Fibroblast of skin of right quadriceps (primary cell): Measurements from ENCODE around the gene ZNHIT1.
"Not testable (repeated sequence)": the region's sequence is repeated elsewhere in the genome, so short reads cannot be mapped to it uniquely, and the experiment has no call there.

Experiments used
- DNase-seq: peaks from one replicate; pipeline ENCODE4 v3.0.0-alpha.2; 2013

Gene ZNHIT1

GRCh38 chr7:101189109-101189508 is 28.9 kb upstream of the ZNHIT1 start:
- DNase-seq: no peak

- no peak for DNase-seq
Measured at GRCh38 chr7:101195884-101196283, 22.1 kb upstream of the ZNHIT1 start.

GRCh38 chr7:101197991-101198390 is 20.0 kb upstream of the ZNHIT1 start:
- no peak for DNase-seq

- DNase-seq: no peak
Measured at GRCh38 chr7:101198476-101198875, 19.5 kb upstream of the ZNHIT1 start.

- DNase-seq: not testable (repeated sequence)
Measured at GRCh38 chr7:101199522-101199921, 18.4 kb upstream of the ZNHIT1 start.

GRCh38 chr7:101200504-101200861 is 17.5 kb upstream of the ZNHIT1 start:
- no peak for DNase-seq

GRCh38 chr7:101200862-101201599 is 16.9 kb upstream of the ZNHIT1 start, which contains the start of gene MOGAT3:
Gene MOGAT3 (minus strand): TSS chr7:101201036. CDS start chr7:101200854, 182 bp downstream.
- no peak for DNase-seq

- no peak for DNase-seq
Measured at GRCh38 chr7:101201695-101202602, 16.0 kb upstream of the ZNHIT1 start.

- no peak for DNase-seq
Measured at GRCh38 chr7:101202603-101202918, 15.4 kb upstream of the ZNHIT1 start.

GRCh38 chr7:101203740-101204738 is 13.9 kb upstream of the ZNHIT1 start:
- DNase-seq: not testable (repeated sequence)

GRCh38 chr7:101205901-101206664 is 11.9 kb upstream of the ZNHIT1 start:
- DNase-seq: no peak

- DNase-seq: no peak
Measured at GRCh38 chr7:101206665-101207042, 11.3 kb upstream of the ZNHIT1 start.

- no peak for DNase-seq
Measured at GRCh38 chr7:101207459-101207858, 10.5 kb upstream of the ZNHIT1 start.

- DNase-seq: no peak
Measured at GRCh38 chr7:101208794-101209193, 9.2 kb upstream of the ZNHIT1 start.

GRCh38 chr7:101210143-101210542 is 7.8 kb upstream of the ZNHIT1 start:
- DNase-seq: no peak

- DNase-seq: no peak
Measured at GRCh38 chr7:101211501-101211900, 6.5 kb upstream of the ZNHIT1 start.

GRCh38 chr7:101212014-101212413 is 6.0 kb upstream of the ZNHIT1 start:
- no peak for DNase-seq

- DNase-seq: peak; percentile 23
Measured at GRCh38 chr7:101216001-101216859, 1.7 kb upstream of the ZNHIT1 start.

- no peak for DNase-seq
Measured at GRCh38 chr7:101216860-101217387, 1.0 kb upstream of the ZNHIT1 start.

- DNase-seq: no peak
Measured at GRCh38 chr7:101218236-101219125, 516 bp downstream of the ZNHIT1 start.
